Esophagus squamous epithelium (tissue), 4 donors: ENCODE measurements around the gene DENND1A.

Source experiments
- CTCF ChIP-seq, 6 experiments: fragments of 450-650 bp in 4 of 6; fragments of 200-600 bp in 2 of 6; sonication (generic) in 2 of 6; IDR thresholded peaks; one replicate each; pipeline ENCODE4 v1.5.1; 2016 to 2019; ENCODE audit warnings: antibody characterized with exemption in 6 of 6, mild to moderate bottlenecking in 4 of 6, moderate library complexity in 4 of 6
- POLR2A ChIP-seq, 4 donors: fragments of 450-650 bp; IDR thresholded peaks; one replicate each; pipeline ENCODE4 v1.6.1; 2017; ENCODE audit warnings: antibody characterized with exemption in 4 of 4, mild to moderate bottlenecking in 4 of 4, moderate library complexity in 3 of 4

GRCh38 chr9:123876750-123877149 is 53.2 kb downstream of the DENND1A start:
- TF ChIP-seq CTCF (IDR thresholded peaks at IDR 0.05) (no peak), POLR2A (IDR thresholded peaks at IDR 0.05) (no peak)
